IMR-90 (cell line): Measurements from ENCODE around the gene AGBL1. TPM values are rescaled to one million over a fixed set of nuclear protein-coding genes. Genes with fewer than 3 reads are reported as not detected.

ENCODE experiments used
- ATAC-seq: fragments of 200-7000 bp; cut with Tn5 transposase; 2 replicates; pipeline ENCODE4 v1.9.1; 2020; ENCODE audit warnings: low read depth, mild to moderate bottlenecking, moderate library complexity
- BruUV-seq: library from RNA; stranded (reverse); fragments of 400-500 nt; replicated peaks from 2 replicates; lab custom pipeline; 2021; lab: Mats Ljungman, UMichigan
- CTCF ChIA-PET: fragments of 300-600 bp; formaldehyde crosslinking; extraction: SDS; loops from one replicate; lab custom pipeline; 2021; ENCODE audit warnings: antibody characterized with exemption; lab: Yijun Ruan, JAX
- POLR2A ChIA-PET: fragments of 300-600 bp; sonication (Branson Sonifier 250); formaldehyde crosslinking; loops from one replicate; lab custom pipeline; 2022; ENCODE audit warnings: antibody characterized with exemption; ENCODE audit not compliant: unreplicated experiment; lab: Charles Lee
- DNase-seq: peaks from one replicate; pipeline ENCODE4 v3.0.0; 2013
- H2AFZ ChIP-seq: replicated peaks from 2 replicates; pipeline ENCODE3; 2013; ENCODE audit warnings: low read length, mild to moderate bottlenecking; ENCODE audit not compliant: poor library complexity
- H2AK5ac ChIP-seq: 2 replicates; pipeline ENCODE4 v1.6.1; 2013; ENCODE audit warnings: low read depth, low read length, inconsistent platforms
- H2AK9ac ChIP-seq: replicated peaks from 2 replicates; pipeline ENCODE3; 2013; ENCODE audit warnings: mild to moderate bottlenecking, low read depth, low read length, moderate library complexity; ENCODE audit not compliant: poor library complexity
- H2BK120ac ChIP-seq: 2 replicates; pipeline ENCODE4 v1.6.1; 2013; ENCODE audit warnings: low read depth, low read length, inconsistent platforms
- H2BK15ac ChIP-seq: 3 replicates; pipeline ENCODE4 v1.6.1; 2013; ENCODE audit warnings: low read depth, low read length, inconsistent platforms
- H2BK20ac ChIP-seq: 2 replicates; pipeline ENCODE4 v1.6.1; 2013; ENCODE audit warnings: low read depth, mild to moderate bottlenecking, inconsistent platforms, low read length, moderate library complexity
- H2BK5ac ChIP-seq: 2 replicates; pipeline ENCODE4 v1.6.1; 2013; ENCODE audit warnings: mild to moderate bottlenecking, low read depth, low read length, inconsistent platforms; ENCODE audit not compliant: poor library complexity, severe bottlenecking
- H3K14ac ChIP-seq: replicated peaks from 2 replicates; pipeline ENCODE4 v1.6.1; 2013; ENCODE audit warnings: low read depth, low read length, inconsistent platforms
- H3K18ac ChIP-seq: 2 replicates; pipeline ENCODE4 v1.6.1; 2013; ENCODE audit warnings: low read depth, low read length, control low read depth
- H3K23ac ChIP-seq: 2 replicates; pipeline ENCODE4 v1.6.1; 2013; ENCODE audit warnings: low read depth, low read length, inconsistent platforms
- H3K27ac ChIP-seq: 2 replicates; pipeline ENCODE4 v1.5.1; 2013; ENCODE audit warnings: mild to moderate bottlenecking, control low read depth, low read length; ENCODE audit not compliant: insufficient read depth
- H3K27me3 ChIP-seq: 2 replicates; pipeline ENCODE4 v1.6.1; 2013; ENCODE audit warnings: low read length; ENCODE audit not compliant: control insufficient read depth, insufficient read depth
- H3K36me3 ChIP-seq: 2 replicates; pipeline ENCODE4 v1.6.1; 2013; ENCODE audit warnings: low read length, mixed read lengths; ENCODE audit not compliant: control insufficient read depth, insufficient read depth
- H3K4ac ChIP-seq: 2 replicates; pipeline ENCODE4 v1.6.1; 2013; ENCODE audit warnings: low read depth, low read length, inconsistent platforms
- H3K4me1 ChIP-seq: 2 replicates; pipeline ENCODE4 v1.6.1; 2013; ENCODE audit warnings: low read length, mixed read lengths; ENCODE audit not compliant: control insufficient read depth, insufficient read depth
- H3K4me2 ChIP-seq: 2 replicates; pipeline ENCODE4 v1.6.1; 2013; ENCODE audit warnings: low read depth, mild to moderate bottlenecking, control low read depth, low read length, moderate library complexity
- H3K4me3 ChIP-seq: 2 replicates; pipeline ENCODE4 v1.5.1; 2013; ENCODE audit warnings: low read depth, mild to moderate bottlenecking, control low read depth, low read length, moderate library complexity; ENCODE audit not compliant: insufficient read depth
- H3K56ac ChIP-seq: 2 replicates; pipeline ENCODE4 v1.6.1; 2013; ENCODE audit warnings: low read length, inconsistent platforms; ENCODE audit not compliant: insufficient read depth; ENCODE audit errors: extremely low read depth
- H3K79me1 ChIP-seq, 2 experiments: 2 replicates each; pipeline ENCODE4 v1.6.1; 2013; ENCODE audit warnings: low read length in 2 of 2, inconsistent platforms in 1 of 2, low read depth in 1 of 2
- H3K9ac ChIP-seq: 2 replicates; pipeline ENCODE4 v1.6.1; 2013; ENCODE audit warnings: low read depth, low read length, control low read depth
- H3K9me1 ChIP-seq: 2 replicates; pipeline ENCODE4 v1.6.1; 2013; ENCODE audit warnings: low read length, inconsistent platforms; ENCODE audit not compliant: insufficient read depth
- H3K9me3 ChIP-seq: 2 replicates; pipeline ENCODE4 v1.6.1; 2013; ENCODE audit warnings: low read length; ENCODE audit not compliant: control insufficient read depth, insufficient read depth
- H4K20me1 ChIP-seq: 2 replicates; pipeline ENCODE4 v1.6.1; 2013; ENCODE audit warnings: low read length, inconsistent platforms; ENCODE audit not compliant: insufficient read depth
- H4K5ac ChIP-seq: 2 replicates; pipeline ENCODE4 v1.6.1; 2013; ENCODE audit warnings: mild to moderate bottlenecking, low read depth, low read length, control low read depth
- H4K8ac ChIP-seq, 2 experiments: 2 replicates each; pipeline ENCODE4 v1.6.1; 2013; ENCODE audit warnings: low read depth in 2 of 2, low read length in 2 of 2, control low read depth in 1 of 2, inconsistent platforms in 1 of 2
- H4K91ac ChIP-seq: 2 replicates; pipeline ENCODE4 v1.6.1; 2013; ENCODE audit warnings: low read depth, low read length, inconsistent platforms; ENCODE audit not compliant: insufficient read depth
- BHLHE40 ChIP-seq: fragments of 150-350 bp; IDR thresholded peaks from 2 replicates; pipeline ENCODE4 v1.6.1; 2016; ENCODE audit warnings: mild to moderate bottlenecking, low read depth, low read length
- CEBPB ChIP-seq: IDR thresholded peaks from 2 replicates; pipeline ENCODE4 v1.6.1; 2012; ENCODE audit warnings: low read depth, low read length, improper control_type of control experiment
- CHD1 ChIP-seq: IDR thresholded peaks from 2 replicates; pipeline ENCODE4 v1.6.1; 2012; ENCODE audit warnings: low read depth, low read length, improper control_type of control experiment
- CTCF ChIP-seq: conservative IDR thresholded peaks from 2 replicates; pipeline ENCODE4 v1.5.1; 2012; ENCODE audit warnings: mild to moderate bottlenecking, low read depth, low read length, improper control_type of control experiment
- ELK1 ChIP-seq: fragments of 150-350 bp; IDR thresholded peaks from 2 replicates; pipeline ENCODE4 v1.6.1; 2016; ENCODE audit warnings: low read depth, mild to moderate bottlenecking, low read length, moderate library complexity, borderline replicate concordance
- FOS ChIP-seq: fragments of 150-350 bp; IDR thresholded peaks from 2 replicates; pipeline ENCODE4 v1.6.1; 2016; ENCODE audit warnings: low read depth, low read length
- MAFK ChIP-seq: IDR thresholded peaks from 2 replicates; pipeline ENCODE4 v1.6.1; 2012; ENCODE audit warnings: low read depth, low read length, improper control_type of control experiment
- MAZ ChIP-seq: IDR thresholded peaks from 2 replicates; pipeline ENCODE4 v1.6.1; 2012; ENCODE audit warnings: low read depth, mild to moderate bottlenecking, low read length, improper control_type of control experiment, moderate library complexity, borderline replicate concordance
- MXI1 ChIP-seq: IDR thresholded peaks from 2 replicates; pipeline ENCODE4 v1.6.1; 2012; ENCODE audit warnings: low read depth, mild to moderate bottlenecking, low read length, moderate library complexity, borderline replicate concordance
- NFE2L2 ChIP-seq: fragments of 150-350 bp; IDR thresholded peaks from 2 replicates; pipeline ENCODE4 v1.6.1; 2016; ENCODE audit warnings: low read depth, mild to moderate bottlenecking, low read length
- POLR2A ChIP-seq: IDR thresholded peaks from 2 replicates; pipeline ENCODE4 v1.6.1; 2012; ENCODE audit warnings: mild to moderate bottlenecking, low read depth, low read length
- RAD21 ChIP-seq: IDR thresholded peaks from 2 replicates; pipeline ENCODE4 v1.6.1; 2012; ENCODE audit warnings: low read length, improper control_type of control experiment
- RCOR1 ChIP-seq: IDR thresholded peaks from 2 replicates; pipeline ENCODE4 v1.6.1; 2012; ENCODE audit warnings: mild to moderate bottlenecking, low read length, improper control_type of control experiment; ENCODE audit not compliant: insufficient replicate concordance
- RFX5 ChIP-seq: IDR thresholded peaks from 2 replicates; pipeline ENCODE4 v1.8.0; 2012; ENCODE audit warnings: low read depth, mild to moderate bottlenecking, low read length, moderate library complexity
- SMC3 ChIP-seq: fragments of 150-350 bp; IDR thresholded peaks from 2 replicates; pipeline ENCODE4 v1.6.1; 2016; ENCODE audit warnings: low read depth, mild to moderate bottlenecking, antibody characterized with exemption, low read length, moderate library complexity
- WGBS, 2 experiments: methylation state at CpG; one replicate each; pipeline versions ENCODE4 v1.1.5 to v1.1.7; 2013; ENCODE audit warnings: missing lambda C conversion rate in 2 of 2; ENCODE audit not compliant: insufficient read length in 1 of 2; ENCODE audit errors: extremely low coverage in 2 of 2; 5-methylcytosine and 5-hydroxymethylcytosine counted together
- dilution Hi-C: fragments of 300-500 bp; cut with HindIII; formaldehyde crosslinking; loops from one replicate; pipeline ENCODE4 v1.14.3; 2018; ENCODE audit warnings: low sequenced_read_pairs; ENCODE audit not compliant: unreplicated experiment
- in situ Hi-C: fragments of 300-500 bp; cut with MboI; formaldehyde crosslinking; loops from 3 replicates; pipeline ENCODE4 v1.14.3; 2019; ENCODE audit warnings: low sequenced_read_pairs, inconsistent platforms, mixed read lengths
- intact Hi-C: fragments of 100-400 bp; cut with micrococcal nuclease; formaldehyde crosslinking; loops from 2 replicates; pipeline ENCODE4 v1.10.0; 2022
- polyA plus RNA-seq, 3 experiments: library from polyadenylated mRNA; depleted of rRNA; stranded (reverse); fragments of >200 nt; gene quantifications; 2 replicates each; pipeline ENCODE4 v1.2.3, GENCODE V29; 2012; ENCODE audit warnings: low replicate concordance in 1 of 3
- total RNA-seq: library from RNA; depleted of rRNA; stranded (reverse); fragments of >200 nt; gene quantifications from 2 replicates; pipeline ENCODE4 v1.2.3, GENCODE V29; 2012
- TF ChIP-seq, protein P1 (sequence below): fragments of 150-350 bp; IDR thresholded peaks from 2 replicates; pipeline ENCODE4 v1.6.1; 2017; ENCODE audit warnings: mild to moderate bottlenecking, antibody characterized with exemption, low read length, low read depth

The AGBL1 gene
- total and polyA plus RNA-seq, 2 of the 4 experiments (the other 2 are of a cell fraction): not detected

DNA sequence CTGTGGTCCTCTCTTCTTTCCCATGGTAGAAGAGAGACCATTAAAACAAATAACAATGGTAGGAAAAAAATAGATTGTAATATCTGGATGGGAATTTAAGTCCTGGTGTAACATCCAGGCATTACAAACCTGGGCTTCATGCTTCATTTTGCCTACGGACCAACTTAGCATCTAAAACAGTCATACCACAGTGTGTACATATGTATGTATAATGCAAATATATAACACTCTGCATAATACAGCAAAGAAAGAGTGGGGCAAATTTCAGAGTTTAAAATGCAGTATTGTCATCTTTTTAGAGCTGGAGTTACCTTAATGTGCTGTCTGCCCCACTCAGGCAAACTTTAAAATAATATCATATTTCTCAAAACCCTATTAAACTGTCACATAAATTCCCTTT is 298.2 kb downstream of the AGBL1 start:
- WGBS, 2 experiments: no CpG with 5 or more reads among the region's 1 CpG
- Histone ChIP-seq H2BK5ac (no peak overlapping the region), H3K27ac (no peak overlapping the region), H3K79me1 (no peaks in the 10 kb centered on the region), H3K9me3 (peaks cover 28% of the 10 kb centered on the region), H3K36me3 (no peaks in the 10 kb centered on the region), H3K27me3 (no peaks in the 10 kb centered on the region), H2BK120ac (no peak overlapping the region), H3K18ac (no peak overlapping the region), H3K9me1 (no peaks in the 10 kb centered on the region), H2BK15ac (no peak overlapping the region), H3K56ac (no peak overlapping the region), H3K14ac (no peak overlapping the region), H4K20me1 (no peaks in the 10 kb centered on the region), H4K91ac (no peak overlapping the region), H4K8ac (no peak overlapping the region), H3K9ac (no peak overlapping the region), H3K4me1 (no peaks in the 10 kb centered on the region), H2BK20ac (no peak overlapping the region), H2AK5ac (no peak overlapping the region), H2AFZ (no peak overlapping the region), H2AK9ac (no peak overlapping the region), H3K23ac (no peak overlapping the region), H3K4me2 (no peak overlapping the region), H3K4ac (no peak overlapping the region), H3K4me3 (no peak overlapping the region), H4K5ac (no peak overlapping the region)
- no peak for DNase-seq
- ChIA-PET CTCF (no interaction called here), POLR2A (no interaction called here)
- dilution Hi-C loops: no loop called here
- TF ChIP-seq, protein P1, sequence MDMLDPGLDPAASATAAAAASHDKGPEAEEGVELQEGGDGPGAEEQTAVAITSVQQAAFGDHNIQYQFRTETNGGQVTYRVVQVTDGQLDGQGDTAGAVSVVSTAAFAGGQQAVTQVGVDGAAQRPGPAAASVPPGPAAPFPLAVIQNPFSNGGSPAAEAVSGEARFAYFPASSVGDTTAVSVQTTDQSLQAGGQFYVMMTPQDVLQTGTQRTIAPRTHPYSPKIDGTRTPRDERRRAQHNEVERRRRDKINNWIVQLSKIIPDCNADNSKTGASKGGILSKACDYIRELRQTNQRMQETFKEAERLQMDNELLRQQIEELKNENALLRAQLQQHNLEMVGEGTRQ: no peak
- TF ChIP-seq RCOR1 (no peak), SMC3 (no peak), CTCF (no peak), RAD21 (no peak), CEBPB (no peak), MAFK (no peak), BHLHE40 (no peak), RFX5 (no peak), ELK1 (no peak), POLR2A (no peak), MXI1 (no peak), MAZ (no peak), NFE2L2 (no peak), CHD1 (no peak), FOS (no peak)
- no peak for ATAC-seq
- BruUV-seq: no TSS peak
- in situ Hi-C loops: no loop called here
- intact Hi-C loops: no loop called here
